T47D (cell line): ENCODE data around the gene MIX23.
"Not testable (repeated sequence)": the region's sequence is repeated elsewhere in the genome, so short reads cannot be mapped to it uniquely, and the experiment has no call there.

Experiments used
- DNase-seq, 2 experiments: peaks; one replicate each; pipeline versions ENCODE4 v3.0.0 to v3.0.0-alpha.2; 2011 to 2012; ENCODE audit warnings: low read depth in 1 of 2, low spot score in 1 of 2
- JUND ChIP-seq: IDR thresholded peaks from 2 replicates; pipeline ENCODE4 v1.6.1; 2012; ENCODE audit warnings: low read depth
- in situ Hi-C: cut with HindIII; loops from 2 replicates; pipeline ENCODE4 v1.10.0; 2016; ENCODE audit warnings: low sequenced_read_pairs, low pct_unique_long_range_greater_than_20kb

MIX23 gene

DNA sequence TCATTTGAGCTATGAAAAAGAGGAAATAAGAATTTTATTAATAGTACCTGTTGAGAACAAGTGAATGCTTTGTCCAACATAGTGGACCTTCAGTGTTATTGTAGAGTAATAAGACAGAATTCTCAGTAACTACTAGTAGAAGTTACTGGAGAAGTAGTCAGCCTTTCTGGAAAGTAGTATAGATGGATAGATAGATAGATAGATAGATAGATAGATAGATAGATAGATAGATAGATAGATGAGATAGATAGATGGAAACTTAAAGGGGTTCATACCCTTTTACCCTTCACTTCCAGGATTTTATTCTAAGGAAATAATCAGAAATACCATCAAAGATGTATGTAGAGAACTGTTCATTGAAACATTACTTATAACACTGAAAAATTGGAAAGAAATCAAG is 6.2 kb upstream of the MIX23 start:
- DNase-seq, result no peak
- in situ Hi-C loops, result no loop called here
- TF ChIP-seq JUND, result no peak

GRCh38 chr3:122387709-122388108 is 4.7 kb upstream of the MIX23 start:
- TF ChIP-seq JUND, result no peak
- in situ Hi-C loops, result no loop called here
- DNase-seq, result peak in 1 of 2 experiments; percentile 28

DNA sequence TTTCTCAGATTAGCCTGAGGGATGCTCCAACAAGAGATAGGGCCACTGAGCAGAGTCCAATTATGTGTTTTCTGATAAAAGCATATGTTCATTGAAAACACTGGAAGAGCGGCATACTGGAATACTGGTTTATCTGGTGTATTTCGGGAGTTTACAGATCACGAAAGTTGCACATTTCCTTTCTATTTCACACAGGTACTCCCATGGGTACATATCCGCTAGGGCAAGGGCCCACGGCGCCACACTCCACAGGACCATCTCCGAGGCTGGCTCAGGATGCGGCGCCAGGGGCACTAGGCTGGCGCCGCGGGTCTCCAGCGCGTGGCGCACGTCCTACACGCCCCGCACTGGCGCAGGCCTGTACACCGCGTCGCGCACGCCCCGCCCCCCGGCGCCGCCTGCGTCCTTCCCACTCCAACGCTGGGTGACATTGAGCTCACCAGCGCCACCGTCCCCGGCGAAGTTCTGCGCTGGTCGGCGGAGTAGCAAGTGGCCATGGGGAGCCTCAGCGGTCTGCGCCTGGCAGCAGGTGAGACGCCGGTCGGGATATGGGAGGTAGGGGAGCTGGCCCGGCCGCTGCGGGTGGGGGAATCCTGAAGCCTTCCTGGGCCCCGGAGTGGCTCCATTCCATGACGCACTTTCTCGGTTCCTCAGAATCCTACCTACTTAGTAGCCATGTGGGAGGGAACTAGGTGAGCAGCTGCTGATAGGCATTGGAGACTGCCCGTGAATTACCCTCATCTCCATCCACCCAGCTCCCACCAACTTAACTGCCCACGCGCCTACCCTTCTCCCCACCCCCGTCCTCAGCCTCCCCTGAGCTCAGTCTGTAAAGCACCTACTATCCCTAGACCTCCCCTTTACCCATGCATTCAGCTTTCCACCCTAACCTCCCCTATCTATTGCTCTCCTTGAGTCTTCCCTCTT is 1.0 kb upstream of the MIX23 start, which contains the start of gene FAM162A:
TSS of gene FAM162A (plus strand) at position 412 of the 927 bp plus-strand sequence. CDS start at position 496, 84 bp downstream.
- in situ Hi-C loops, result no loop called here
- no peak for TF ChIP-seq JUND
- peak; percentile 83 to 96 for DNase-seq

DNA sequence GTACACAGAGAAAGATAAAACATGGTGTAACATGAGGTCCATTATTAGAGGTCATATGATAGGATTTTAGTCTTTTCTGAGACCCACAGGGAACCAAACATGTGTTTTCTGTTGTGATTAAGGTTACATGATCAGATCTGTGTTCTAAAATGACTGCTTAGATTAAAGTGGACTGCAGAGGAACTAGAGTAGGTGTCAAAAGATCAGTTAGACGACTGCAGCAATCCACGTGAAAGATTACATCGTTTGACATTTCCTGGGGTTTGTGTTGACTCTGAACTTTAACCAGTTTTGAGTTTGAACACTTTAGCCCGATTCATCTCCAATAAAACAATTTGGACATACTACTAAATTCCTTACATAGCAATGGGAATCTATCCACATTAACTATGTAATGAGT is 5.1 kb downstream of the MIX23 start:
- TF ChIP-seq JUND, result no peak
- in situ Hi-C loops, result no loop called here
- DNase-seq, result no peak

DNA sequence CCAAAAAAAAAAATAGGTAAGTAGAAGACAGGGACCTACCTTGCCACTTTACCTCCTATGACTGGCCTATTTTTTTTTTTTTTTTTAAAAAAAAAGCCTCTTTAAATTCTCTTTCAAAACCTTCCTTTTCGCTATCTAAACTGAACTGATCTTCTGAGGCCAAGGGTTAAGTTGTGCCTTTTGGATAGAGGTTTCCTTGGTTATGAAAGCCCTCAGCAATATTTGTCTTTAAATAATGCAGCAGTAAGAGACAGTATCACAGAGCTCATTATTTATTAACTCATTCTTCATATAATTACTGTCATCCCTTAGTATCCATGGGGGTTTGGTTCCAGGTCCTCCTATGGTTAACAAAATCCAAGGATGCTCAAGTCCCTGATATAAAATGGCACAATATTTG is 9.0 kb downstream of the MIX23 start:
- no peak for DNase-seq
- no peak for TF ChIP-seq JUND
- in situ Hi-C loops, result no loop called here

GRCh38 chr3:122366379-122366749 is 16.7 kb downstream of the MIX23 start:
- in situ Hi-C loops, result no loop called here
- TF ChIP-seq JUND, result no peak
- no peak for DNase-seq

DNA sequence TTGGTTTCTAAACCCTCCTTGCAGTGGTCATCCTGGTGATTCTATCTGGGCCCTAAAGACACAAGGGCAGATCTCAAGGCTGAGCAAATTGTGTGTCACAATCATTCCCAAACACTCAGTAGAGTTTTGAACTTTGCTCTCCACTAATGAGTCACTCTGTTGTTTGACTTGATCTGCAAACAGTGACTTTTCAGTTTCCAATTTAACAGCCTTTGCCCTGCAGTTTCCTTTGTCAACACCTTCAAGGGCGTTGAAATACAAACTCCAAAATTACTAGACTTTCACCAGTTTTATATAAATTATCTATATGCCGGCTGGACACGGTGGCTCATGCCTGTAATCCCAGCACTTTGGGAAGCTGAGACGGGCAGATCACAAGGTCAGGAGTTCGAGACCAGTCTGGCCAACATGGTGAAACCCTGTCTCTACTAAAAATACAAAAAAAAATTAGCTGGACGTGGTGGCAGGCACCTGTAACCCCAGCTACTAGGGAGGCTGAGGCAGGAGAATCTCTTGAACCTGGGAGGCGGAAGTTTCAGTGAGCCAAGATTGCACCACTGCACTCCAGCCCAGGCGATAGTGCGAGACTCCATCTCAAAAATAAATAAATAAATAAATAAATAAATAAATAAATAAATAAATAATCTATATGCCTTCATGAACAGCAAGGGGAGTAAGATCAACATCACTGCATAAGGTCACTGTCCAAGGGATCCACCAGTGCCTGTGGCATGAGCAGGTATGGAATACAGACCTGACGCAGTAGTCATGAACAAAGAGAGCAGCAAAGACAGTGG is 17.3 kb downstream of the MIX23 start:
- in situ Hi-C loops, result not testable (repeated sequence)
- DNase-seq, result peak in 1 of 2 experiments; percentile 7

DNA sequence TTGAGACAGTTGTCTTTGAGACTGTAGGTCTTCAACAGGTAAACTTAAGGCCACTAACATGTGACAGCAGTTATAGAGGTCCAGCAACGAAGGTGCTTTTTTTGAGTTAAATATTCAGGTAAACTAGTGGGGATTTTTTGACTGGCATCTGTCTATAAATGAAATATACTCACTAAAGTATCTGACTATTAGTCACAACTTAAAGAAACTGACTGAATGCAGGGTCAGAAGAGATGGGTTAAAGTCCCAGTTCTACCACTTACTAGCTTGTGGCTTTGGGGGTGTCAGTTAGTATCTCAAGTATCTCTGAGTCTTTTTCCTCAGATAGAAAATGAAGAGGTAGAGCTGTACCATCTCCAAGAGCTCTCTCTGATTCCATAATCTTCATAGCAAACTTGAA is 18.0 kb downstream of the MIX23 start:
- in situ Hi-C loops, result no loop called here
- no peak for TF ChIP-seq JUND
- no peak for DNase-seq

DNA sequence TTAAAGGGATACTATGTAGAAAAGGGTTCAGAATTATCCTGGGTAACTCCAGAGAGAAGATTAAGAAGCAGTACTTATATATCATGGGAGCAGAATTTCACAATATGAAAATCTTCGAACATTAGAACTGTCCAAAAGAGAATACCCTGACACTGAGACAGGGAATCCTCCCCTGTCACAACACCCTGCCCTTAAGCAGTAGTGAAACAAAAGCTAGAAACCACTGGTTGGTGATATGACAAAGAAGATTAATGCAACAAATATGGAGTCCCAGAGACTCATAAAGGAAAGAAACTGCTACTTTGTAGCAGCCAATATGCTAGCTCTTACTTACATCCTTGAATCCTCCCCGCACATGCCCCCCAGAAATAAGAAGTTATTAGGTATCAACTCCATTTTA is 18.5 kb downstream of the MIX23 start:
- DNase-seq, result no peak
- in situ Hi-C loops, result no loop called here
- no peak for TF ChIP-seq JUND

GRCh38 chr3:122362026-122362425 is 21.0 kb downstream of the MIX23 start:
- no peak for TF ChIP-seq JUND
- DNase-seq, result no peak
- in situ Hi-C loops, result no loop called here

- in situ Hi-C loops, result no loop called here
- TF ChIP-seq JUND, result no peak
- DNase-seq, result no peak
These were observed 24.4 kb downstream of the MIX23 start for GRCh38 chr3:122358703-122359032.

GRCh38 chr3:122357828-122358702 is 25.0 kb downstream of the MIX23 start:
- DNase-seq, result no peak
- in situ Hi-C loops, result no loop called here
- no peak for TF ChIP-seq JUND

- in situ Hi-C loops, result no loop called here
These were observed 26.6 kb downstream of the MIX23 start for GRCh38 chr3:122356402-122356801.

More at GRCh38 chr3:122356402-122356801, 26.6 kb downstream of the MIX23 start:
- TF ChIP-seq JUND, result no peak
- DNase-seq, result peak; percentile 30 to 67
